ENCODE data around the gene PCDHA11.

- TF ChIP-seq, protein P1, sequence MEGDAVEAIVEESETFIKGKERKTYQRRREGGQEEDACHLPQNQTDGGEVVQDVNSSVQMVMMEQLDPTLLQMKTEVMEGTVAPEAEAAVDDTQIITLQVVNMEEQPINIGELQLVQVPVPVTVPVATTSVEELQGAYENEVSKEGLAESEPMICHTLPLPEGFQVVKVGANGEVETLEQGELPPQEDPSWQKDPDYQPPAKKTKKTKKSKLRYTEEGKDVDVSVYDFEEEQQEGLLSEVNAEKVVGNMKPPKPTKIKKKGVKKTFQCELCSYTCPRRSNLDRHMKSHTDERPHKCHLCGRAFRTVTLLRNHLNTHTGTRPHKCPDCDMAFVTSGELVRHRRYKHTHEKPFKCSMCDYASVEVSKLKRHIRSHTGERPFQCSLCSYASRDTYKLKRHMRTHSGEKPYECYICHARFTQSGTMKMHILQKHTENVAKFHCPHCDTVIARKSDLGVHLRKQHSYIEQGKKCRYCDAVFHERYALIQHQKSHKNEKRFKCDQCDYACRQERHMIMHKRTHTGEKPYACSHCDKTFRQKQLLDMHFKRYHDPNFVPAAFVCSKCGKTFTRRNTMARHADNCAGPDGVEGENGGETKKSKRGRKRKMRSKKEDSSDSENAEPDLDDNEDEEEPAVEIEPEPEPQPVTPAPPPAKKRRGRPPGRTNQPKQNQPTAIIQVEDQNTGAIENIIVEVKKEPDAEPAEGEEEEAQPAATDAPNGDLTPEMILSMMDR (conservative IDR thresholded peaks at IDR 0.05; ENCODE audit: low read depth in 2 of 2): no peak
- no peak for TF ChIP-seq POLR2AphosphoS5 (IDR thresholded peaks at IDR 0.05; ENCODE audit: low read depth)
These were observed 25.7 kb upstream of the PCDHA11 start for GRCh38 chr5:140842798-140843733.

Measured in GM23338 (cell line).